HCT116 (cell line): ENCODE data around the gene TMEM74B.

ENCODE experiments used
- CEBPB ChIP-seq: IDR thresholded peaks from 2 replicates; pipeline ENCODE4 v1.6.1; 2012; ENCODE audit warnings: low read depth
- CTCF ChIP-seq, 3 experiments: fragments of 200-600 bp in 1 of 3; sonication (generic) in 1 of 3; IDR thresholded peaks in 2 of 3; conservative IDR thresholded peaks in 1 of 3; 2 replicates each; pipeline ENCODE4 v1.5.1; 2012 to 2017; ENCODE audit warnings: low read depth in 2 of 3, low read length in 2 of 3, antibody characterized with exemption in 1 of 3, borderline replicate concordance in 1 of 3, control low read depth in 1 of 3, mild to moderate bottlenecking in 1 of 3, mixed read lengths in 1 of 3, mixed run types in 1 of 3, moderate library complexity in 1 of 3; ENCODE audit not compliant: insufficient read depth in 1 of 3
- EZH2 ChIP-seq: fragments of 200-600 bp; sonication (generic); IDR thresholded peaks from 2 replicates; pipeline ENCODE4 v1.6.1; 2017; ENCODE audit warnings: antibody characterized with exemption, mixed run types
- EZH2phosphoT487 ChIP-seq: fragments of 200-600 bp; IDR thresholded peaks from 2 replicates; pipeline ENCODE4 v1.6.1; 2018; ENCODE audit warnings: antibody characterized with exemption, borderline replicate concordance
- POLR2A ChIP-seq: IDR thresholded peaks from 2 replicates; pipeline ENCODE4 v1.7.0; 2011; ENCODE audit warnings: borderline replicate concordance; ENCODE audit not compliant: insufficient read depth, insufficient read length; ENCODE audit errors: extremely low read depth
- POLR2AphosphoS5 ChIP-seq: IDR thresholded peaks from 2 replicates; pipeline ENCODE4 v1.6.1; 2011; ENCODE audit warnings: mild to moderate bottlenecking, low read depth, low read length, moderate library complexity
- RAD21 ChIP-seq: IDR thresholded peaks from 2 replicates; pipeline ENCODE4 v1.6.1; 2012; ENCODE audit warnings: low read depth, mild to moderate bottlenecking
- SP1 ChIP-seq: IDR thresholded peaks from 2 replicates; pipeline ENCODE4 v1.6.1; 2012; ENCODE audit warnings: low read depth
- YY1 ChIP-seq: IDR thresholded peaks from 2 replicates; pipeline ENCODE4 v1.6.1; 2011; ENCODE audit warnings: low read length, low read depth, moderate library complexity, mild to moderate bottlenecking; ENCODE audit not compliant: insufficient replicate concordance; ENCODE audit errors: extremely low read depth
- ZNF274 ChIP-seq: fragments of 200-500 bp; sonication (Bioruptor generic); IDR thresholded peaks from 2 replicates; pipeline ENCODE4 v1.6.1; 2014; ENCODE audit warnings: mild to moderate bottlenecking, low read depth, low read length, inconsistent platforms
- TF ChIP-seq, protein P1 (sequence below): IDR thresholded peaks from 2 replicates; pipeline ENCODE4 v1.6.1; 2012
- TF ChIP-seq, protein P2 (sequence below): IDR thresholded peaks from 2 replicates; pipeline ENCODE4 v1.6.1; 2012; ENCODE audit warnings: low read depth
- TF ChIP-seq, protein P3 (sequence below): IDR thresholded peaks from 2 replicates; pipeline ENCODE4 v1.6.1; 2011; ENCODE audit warnings: mild to moderate bottlenecking, low read length, moderate library complexity; ENCODE audit not compliant: insufficient replicate concordance; ENCODE audit errors: extremely low read depth

DNA sequence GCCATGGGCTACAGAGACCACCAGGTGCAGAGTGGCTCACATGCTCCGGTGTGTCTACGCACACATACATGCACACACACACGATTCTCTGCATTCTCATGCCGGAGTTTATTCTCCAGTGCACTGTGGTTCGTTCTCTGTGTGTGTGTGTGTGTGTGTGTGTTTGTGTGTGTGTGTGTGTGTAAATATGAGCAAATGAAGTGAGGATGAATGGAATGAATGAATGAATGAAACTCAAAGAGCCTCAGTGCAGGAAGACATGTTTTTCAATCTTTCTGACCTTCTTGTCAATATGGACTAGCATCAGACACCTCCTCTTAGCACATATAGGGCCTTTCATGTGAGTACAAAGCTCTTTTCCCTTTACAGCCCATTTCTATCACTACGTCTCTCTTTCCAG, 1.6 kb downstream of the TMEM74B start:
- TF ChIP-seq CTCF (IDR thresholded peaks at IDR 0.05 in 2 of 3, conservative IDR thresholded peaks at IDR 0.05 in 1 of 3; ENCODE audit: borderline replicate concordance in 1 of 3, insufficient read depth in 1 of 3, low read depth in 2 of 3, low read length in 2 of 3) (no peak), EZH2phosphoT487 (no peak), EZH2 (no peak), POLR2A (no peak), YY1 (no peak), CEBPB (no peak), SP1 (no peak), POLR2AphosphoS5 (no peak), ZNF274 (no peak), RAD21 (no peak)
- TF ChIP-seq, protein P1, sequence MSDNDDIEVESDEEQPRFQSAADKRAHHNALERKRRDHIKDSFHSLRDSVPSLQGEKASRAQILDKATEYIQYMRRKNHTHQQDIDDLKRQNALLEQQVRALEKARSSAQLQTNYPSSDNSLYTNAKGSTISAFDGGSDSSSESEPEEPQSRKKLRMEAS = no peak
- TF ChIP-seq, protein P2, sequence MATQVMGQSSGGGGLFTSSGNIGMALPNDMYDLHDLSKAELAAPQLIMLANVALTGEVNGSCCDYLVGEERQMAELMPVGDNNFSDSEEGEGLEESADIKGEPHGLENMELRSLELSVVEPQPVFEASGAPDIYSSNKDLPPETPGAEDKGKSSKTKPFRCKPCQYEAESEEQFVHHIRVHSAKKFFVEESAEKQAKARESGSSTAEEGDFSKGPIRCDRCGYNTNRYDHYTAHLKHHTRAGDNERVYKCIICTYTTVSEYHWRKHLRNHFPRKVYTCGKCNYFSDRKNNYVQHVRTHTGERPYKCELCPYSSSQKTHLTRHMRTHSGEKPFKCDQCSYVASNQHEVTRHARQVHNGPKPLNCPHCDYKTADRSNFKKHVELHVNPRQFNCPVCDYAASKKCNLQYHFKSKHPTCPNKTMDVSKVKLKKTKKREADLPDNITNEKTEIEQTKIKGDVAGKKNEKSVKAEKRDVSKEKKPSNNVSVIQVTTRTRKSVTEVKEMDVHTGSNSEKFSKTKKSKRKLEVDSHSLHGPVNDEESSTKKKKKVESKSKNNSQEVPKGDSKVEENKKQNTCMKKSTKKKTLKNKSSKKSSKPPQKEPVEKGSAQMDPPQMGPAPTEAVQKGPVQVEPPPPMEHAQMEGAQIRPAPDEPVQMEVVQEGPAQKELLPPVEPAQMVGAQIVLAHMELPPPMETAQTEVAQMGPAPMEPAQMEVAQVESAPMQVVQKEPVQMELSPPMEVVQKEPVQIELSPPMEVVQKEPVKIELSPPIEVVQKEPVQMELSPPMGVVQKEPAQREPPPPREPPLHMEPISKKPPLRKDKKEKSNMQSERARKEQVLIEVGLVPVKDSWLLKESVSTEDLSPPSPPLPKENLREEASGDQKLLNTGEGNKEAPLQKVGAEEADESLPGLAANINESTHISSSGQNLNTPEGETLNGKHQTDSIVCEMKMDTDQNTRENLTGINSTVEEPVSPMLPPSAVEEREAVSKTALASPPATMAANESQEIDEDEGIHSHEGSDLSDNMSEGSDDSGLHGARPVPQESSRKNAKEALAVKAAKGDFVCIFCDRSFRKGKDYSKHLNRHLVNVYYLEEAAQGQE = no peak
- TF ChIP-seq, protein P3, sequence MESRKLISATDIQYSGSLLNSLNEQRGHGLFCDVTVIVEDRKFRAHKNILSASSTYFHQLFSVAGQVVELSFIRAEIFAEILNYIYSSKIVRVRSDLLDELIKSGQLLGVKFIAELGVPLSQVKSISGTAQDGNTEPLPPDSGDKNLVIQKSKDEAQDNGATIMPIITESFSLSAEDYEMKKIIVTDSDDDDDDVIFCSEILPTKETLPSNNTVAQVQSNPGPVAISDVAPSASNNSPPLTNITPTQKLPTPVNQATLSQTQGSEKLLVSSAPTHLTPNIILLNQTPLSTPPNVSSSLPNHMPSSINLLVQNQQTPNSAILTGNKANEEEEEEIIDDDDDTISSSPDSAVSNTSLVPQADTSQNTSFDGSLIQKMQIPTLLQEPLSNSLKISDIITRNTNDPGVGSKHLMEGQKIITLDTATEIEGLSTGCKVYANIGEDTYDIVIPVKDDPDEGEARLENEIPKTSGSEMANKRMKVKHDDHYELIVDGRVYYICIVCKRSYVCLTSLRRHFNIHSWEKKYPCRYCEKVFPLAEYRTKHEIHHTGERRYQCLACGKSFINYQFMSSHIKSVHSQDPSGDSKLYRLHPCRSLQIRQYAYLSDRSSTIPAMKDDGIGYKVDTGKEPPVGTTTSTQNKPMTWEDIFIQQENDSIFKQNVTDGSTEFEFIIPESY = no peak
